GM21825 (cell line): ENCODE data around the gene UTS2B.

Experiments
- ATAC-seq: cut with Tn5 transposase; IDR thresholded peaks from one replicate; pipeline ENCODE4 v1.9.1; 2021; ENCODE audit warnings: mild to moderate bottlenecking, moderate library complexity; ENCODE audit not compliant: unreplicated experiment

Gene UTS2B

DNA sequence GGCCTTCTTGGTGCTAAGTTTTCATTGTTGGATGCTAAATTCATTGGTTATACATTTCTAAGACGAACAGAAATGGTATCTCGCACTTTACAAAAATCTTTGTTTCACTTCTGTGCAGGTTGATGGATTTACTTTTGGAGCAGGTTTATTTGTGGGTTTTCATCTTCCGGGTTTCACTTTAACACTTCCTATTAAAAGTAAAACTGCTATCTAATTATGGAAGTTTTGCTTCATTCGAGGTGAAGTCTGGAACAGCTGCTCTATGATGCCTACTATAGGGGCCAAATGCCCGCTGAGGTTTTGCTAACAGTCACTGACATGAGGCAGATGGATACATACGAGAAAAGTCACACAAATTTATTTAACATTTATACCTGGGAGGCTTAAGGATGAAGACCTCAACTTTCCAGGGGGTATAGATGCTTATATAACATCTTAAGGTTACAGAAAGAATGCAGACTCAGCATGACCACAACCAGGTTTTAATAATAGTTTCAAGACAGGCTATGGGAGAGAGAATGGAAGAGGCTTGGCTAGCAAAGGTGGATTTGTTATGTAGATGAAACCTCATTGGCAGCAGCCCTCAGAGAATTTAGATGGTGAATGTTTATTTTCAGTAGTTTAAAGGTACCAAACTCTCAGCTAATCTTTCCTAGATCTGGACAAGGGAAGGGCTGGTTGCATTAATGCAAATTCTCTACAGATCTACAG, 77.1 kb downstream of the UTS2B start:
- ATAC-seq = peak; percentile 40

DNA sequence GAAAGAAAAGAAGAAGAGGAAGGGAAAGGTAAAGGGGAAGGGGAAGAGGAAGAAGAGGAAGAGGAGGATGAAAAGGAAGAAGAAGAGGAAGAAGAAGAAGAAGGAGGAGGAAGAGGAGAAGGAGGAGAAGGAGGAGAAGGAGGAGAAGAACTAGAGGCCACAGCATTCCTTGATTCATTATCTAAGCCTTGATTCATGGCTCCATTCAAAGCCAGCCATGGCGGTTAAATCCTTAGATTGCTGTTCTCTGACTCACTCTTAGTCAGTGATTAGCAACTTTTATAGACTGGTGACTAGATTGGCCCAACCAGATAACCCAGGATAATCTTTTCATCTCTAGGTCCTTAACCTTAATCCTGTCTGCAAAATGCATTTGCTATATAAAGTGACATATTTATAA, 83.7 kb downstream of the UTS2B start:
- no peak for ATAC-seq

DNA sequence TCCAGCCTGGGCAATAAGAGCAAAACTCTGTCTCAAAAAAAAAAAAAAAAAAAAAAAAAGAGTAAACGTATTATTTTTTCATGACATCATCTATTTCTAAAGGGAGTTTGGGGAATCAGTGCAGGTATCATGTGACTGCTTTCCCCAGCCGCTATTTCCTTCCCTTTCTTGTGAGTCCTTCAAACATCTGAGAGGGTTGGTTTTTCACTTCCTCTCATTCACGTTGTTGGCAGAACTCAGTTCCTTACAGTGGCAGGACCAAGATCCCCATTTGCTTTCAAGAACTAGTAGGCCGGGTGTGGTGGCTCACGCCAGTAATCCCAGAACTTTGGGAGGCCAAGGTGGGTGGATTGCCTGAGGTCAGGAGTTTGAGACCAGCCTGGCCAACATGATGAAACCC, 84.3 kb downstream of the UTS2B start:
- peak; percentile 88 for ATAC-seq

DNA sequence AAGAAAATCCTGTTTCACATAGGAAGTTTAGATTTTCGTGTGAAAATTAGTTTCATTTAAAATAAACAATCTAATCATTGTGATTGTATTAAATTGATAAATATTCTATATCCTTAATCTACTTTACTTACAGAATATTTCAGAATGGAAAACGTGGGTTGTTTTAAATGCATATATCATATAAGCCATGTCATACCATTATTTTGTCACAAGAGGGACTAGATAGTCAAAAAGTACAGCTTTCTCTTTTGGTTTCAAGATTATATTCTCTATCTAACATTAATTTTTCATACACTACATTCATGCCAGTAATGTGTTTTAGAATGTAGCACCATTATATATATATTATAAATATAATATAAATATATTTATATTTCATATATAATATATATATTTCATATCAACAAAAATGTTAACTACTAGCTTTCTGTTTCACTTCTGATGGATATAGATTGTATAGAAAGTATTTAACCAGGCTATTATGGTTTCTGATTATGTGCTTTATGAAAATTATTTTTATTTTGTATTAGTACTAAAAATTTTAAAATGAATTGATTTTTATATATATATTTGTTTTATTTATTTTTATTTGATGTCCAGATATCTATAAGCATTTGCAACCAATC, 86.0 kb downstream of the UTS2B start:
- ATAC-seq = no peak

DNA sequence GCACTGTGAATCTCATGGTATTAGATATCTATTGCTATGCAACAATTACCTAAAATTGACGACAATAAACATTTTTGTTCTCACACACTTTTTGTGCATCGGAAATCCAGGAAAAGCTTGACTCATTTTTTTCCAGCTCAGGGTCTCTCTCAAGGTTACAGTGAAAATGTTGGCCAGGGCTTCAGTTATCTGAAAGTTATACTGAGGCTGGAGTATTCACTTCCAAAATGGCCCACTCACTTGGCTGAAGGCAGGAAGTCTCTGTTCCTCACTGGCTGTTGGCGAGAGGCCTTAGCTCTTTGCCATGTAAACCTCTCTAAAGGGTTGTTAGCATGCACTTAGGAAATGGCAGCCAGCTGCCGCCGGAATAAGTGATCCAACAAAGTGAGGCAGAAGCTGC, 89.8 kb downstream of the UTS2B start:
- no peak for ATAC-seq

DNA sequence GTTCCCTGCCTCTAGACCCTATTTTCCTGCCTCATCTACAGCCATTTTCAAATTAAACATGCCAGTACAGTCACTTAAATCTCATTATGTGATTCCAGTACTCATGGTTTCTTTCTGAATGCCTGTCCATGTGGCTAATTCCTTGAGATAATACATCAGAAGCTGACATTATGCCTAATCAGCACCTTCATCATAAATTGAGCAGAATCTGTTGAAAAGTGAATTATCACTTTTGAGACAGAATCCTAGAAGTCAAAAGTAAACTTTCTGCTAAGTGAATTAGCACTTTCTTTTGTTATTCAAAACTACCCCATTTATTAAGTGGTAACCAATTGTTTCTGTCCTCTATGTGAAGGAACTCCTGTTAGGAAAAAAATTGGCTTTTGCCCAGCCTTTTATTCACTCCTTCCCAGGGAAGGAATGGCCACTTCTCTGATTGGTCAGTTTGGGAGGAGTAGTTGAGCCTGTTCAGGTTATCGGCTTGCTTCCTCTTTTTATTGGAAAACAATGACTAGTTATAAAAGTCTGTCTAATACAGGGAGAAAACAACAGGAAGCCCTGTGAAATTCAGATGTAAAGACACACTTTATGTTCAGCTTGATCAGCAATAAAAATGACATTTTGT, 90.8 kb downstream of the UTS2B start:
- no peak for ATAC-seq

DNA sequence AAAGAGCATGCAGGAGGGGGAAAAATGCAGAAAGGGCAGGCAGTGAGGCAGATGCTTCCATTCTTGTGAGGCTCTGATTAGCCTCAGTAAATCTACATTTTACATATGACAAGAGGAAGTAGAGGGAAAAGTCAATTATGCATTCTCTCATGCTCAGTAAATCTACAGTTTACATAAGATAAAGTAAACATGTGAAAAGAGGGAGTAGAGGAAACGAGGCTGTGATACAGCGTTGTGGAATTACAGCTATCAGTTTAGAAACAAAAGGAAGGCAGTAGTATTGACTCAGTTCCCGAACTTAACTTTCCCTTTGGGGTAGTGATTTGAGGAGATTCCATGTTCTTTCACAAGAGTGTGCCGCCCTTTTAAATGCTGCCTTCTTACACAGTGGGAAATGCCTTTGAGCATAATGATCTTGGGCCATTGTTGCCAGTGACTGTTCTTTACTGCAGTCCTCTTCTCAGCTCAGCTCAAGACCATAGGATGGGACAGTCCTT, 92.0 kb downstream of the UTS2B start:
- ATAC-seq = no peak

DNA sequence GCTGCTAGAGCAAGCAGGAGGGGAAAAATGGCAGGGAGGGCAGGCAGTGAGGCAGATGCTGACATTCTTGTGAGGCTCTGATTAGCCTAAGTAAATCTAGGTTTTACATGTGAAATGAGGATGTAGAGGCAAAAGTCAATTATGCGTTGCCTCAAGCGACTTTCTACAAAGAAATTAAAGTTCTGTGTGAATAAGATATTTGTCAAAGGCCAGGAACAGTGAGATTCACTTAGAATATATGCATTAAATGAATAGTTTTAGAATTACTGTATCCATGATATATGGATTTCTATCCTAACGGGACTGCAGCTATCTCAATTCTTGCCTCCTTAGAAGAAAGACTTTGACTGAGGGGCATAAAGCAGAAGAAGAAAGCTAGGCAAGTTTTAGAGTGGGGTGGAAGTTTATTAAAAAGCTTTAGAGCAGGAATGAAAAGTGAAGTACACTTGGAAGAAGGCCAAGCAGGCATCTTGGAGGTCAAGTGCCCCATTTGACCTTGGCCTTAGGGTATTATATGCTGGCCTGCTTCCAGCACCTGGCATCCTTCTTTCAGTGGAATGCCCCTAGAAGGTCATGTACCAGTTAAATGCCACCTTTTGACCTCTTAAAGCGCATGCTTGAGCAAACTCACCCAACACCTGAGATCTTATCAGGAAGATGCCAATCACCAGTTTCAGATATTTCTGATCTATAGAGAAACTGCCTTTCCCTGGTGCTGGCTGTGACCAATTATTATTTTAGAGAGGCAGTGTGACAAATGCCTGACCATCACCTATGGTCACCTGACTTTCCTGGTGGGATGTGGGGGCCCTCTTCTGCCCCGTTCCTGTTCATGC, 93.1 kb downstream of the UTS2B start:
- no peak for ATAC-seq

DNA sequence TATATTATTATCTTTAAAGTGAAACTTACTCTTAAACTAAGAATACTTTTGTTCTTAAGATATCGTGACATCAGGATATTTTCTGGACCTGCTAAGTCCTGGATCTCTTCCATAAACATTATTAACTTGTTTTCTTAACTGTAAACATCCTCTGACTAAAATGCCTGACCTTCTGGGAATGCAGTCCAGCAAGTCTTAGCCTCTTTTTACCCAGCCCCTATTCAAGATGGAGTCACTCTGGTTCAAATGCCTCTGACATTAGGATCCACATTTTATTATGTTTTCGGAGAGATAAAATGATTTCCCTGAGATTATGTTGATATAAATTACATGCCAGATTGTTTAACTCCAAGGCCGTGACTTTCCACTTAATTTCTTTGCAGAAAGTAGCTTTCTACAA, 93.7 kb downstream of the UTS2B start:
- ATAC-seq = no peak

DNA sequence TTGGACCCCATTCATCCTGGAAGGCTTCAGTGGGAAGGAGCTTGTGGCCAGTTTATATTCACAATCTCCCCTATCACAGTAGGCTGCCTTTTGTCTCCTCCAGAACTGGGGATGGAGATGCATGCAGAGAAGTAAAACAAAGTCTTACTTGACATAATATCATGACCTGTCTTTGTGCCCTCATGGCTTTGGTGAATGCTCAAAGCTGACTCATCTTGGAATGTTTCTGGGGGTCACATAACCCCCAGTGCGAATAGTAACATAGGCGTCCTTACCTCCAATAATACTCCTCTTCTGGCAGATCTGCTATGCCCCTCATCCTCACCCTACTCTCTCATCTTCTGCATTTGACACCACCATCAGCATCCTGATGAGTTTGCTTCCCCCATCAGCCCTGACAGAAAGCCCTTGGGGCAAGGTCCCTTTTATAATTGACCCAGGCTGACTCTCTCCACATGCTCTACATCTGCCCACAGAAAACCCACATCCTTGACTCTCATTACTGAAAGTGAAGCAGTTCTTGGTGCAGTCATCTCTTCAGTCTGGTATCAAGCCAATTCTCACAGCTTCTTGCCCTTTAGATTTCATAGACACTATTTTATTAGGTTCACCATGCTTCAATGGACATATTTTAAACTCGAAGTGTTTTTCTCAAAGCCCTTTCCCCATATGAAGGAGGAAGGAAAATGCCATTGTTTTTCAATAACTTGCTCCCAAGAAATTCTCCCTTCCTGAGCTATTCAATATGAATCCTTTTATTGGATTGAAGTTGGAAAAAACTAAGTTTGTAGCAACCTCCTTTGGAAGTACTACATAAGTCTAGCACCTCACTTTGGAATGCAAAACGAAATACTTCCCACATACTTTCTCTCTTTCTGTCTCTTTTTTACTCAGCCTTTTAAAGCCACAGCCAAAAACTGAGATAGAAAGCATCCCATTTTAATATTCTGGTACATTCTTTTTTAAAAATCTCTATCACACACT, 94.7 kb downstream of the UTS2B start:
- peak; percentile 99 for ATAC-seq

DNA sequence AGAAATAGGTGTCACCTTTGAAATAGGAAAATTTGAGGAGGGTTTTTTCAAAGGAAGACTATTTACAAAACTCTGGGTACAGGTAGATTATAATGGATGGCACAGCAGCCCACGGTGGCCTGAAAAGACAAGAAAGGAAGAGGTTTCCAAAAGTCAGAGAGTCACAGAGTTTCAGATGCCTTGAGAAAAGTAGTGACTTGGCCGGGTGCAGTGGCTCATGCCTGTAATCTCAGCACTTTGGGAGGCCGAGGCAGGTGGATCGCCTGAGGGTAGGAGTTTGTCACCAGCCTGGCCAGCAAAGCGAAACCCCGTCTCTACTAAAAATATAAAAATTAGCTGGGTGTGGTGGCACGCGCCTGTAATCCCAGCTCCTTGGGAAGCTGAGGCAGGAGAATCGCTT, 96.1 kb downstream of the UTS2B start:
- ATAC-seq = no peak

DNA sequence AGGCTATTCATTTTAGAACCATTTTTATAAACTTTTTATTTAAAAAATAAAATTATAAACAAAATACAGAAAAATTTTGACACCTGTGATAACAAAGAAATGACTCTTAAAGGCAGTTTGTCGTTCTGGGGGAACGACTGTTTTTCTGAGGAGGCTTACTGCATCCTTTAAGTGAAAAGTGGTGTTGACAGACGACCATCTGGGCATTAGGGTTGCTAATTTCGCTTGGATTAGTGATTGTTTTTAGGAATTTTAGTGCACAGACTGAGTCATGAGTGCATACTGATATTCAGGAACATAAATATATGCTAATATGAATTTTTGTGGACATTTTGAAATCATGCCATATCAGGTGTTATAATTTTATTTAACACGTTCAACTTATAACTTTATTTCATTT, 102.8 kb downstream of the UTS2B start:
- no peak for ATAC-seq

DNA sequence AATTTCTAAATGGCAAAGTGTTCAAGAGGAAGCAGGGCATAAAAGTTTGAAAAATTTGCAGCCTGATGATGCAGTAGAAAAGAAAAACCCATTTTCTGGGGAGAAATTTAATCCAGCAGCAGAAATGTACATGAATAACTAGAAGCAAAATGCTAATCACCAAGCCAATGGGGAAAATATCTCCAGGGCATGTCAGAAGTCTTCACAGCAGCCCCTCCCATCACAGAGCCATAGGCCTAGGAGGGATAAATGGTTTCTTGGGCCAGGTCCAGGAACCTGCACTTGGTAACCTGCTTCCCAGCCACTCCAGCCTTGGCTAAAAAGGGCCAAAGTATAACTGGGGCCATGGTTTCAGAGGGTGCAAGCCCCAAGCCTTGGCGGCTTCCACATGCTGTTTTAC, 108.7 kb downstream of the UTS2B start:
- no peak for ATAC-seq

DNA sequence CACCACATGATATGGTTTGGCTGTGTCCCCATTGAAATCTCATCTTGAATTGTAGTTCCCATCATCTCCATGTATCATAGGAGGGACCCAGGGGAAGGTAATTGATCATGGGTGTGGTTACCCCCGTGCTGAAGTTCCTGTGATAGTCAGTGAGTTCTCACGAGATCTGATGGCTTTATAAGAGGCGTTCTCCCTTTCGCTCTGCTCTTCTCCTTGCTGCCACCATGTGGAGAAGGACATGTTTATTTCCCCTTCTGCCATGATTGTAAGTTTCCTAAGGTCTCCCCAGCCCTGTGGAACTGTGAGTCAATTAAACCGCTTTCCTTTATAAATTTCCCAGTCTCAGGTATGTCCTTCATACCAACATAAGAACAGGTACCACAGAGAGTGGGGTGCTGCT, 109.4 kb downstream of the UTS2B start:
- ATAC-seq = no peak

DNA sequence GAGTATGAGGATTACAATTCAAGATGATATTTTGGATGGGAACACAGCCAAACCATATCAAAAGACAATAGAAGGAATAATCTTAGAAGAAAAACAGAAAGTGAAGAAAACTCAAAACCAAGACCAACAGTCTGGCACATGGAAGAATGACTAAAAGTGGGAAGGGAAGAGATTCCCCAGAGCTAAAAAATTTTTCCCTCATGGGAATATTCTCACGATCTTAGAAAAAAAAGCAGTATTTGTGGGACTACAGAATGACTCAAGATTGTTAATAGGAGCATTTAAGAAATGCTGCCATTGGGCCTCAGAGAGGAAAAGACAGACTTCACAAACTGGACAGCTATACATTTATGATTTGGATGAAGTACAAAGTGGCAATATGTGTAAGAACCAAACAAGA, 113.0 kb downstream of the UTS2B start:
- ATAC-seq = no peak
